ENCODE results near the gene AIF1.
"Not testable (repeated sequence)": the region's sequence is repeated elsewhere in the genome, so short reads cannot be mapped to it uniquely, and the experiment has no call there.

Gene AIF1

GRCh38 chr6:31580807-31581433 lies 34.1 kb upstream of the AIF1 start:
- DNase-seq (ENCODE audit: low read depth): peak; percentile 88

- no peak for DNase-seq (ENCODE audit: low read depth)
These were observed 33.4 kb upstream of the AIF1 start for GRCh38 chr6:31581434-31582229.

GRCh38 chr6:31582230-31582643 lies 32.8 kb upstream of the AIF1 start, which contains the start of gene LTB:
LTB (minus strand) TSS chr6:31582424; CDS start chr6:31582417, 7 bp downstream.
- peak; percentile 63 for DNase-seq (ENCODE audit: low read depth)

GRCh38 chr6:31585491-31585890 lies 29.5 kb upstream of the AIF1 start:
- DNase-seq (ENCODE audit: low read depth): no peak

GRCh38 chr6:31586008-31586407 lies 29.0 kb upstream of the AIF1 start, which contains the start of gene LST1:
LST1 (plus strand) TSS chr6:31586277; CDS start chr6:31587300, 1,023 bp downstream.
- DNase-seq (ENCODE audit: low read depth): no peak

- DNase-seq (ENCODE audit: low read depth): no peak
These were observed 28.3 kb upstream of the AIF1 start for GRCh38 chr6:31586599-31587281.

GRCh38 chr6:31587791-31588777 lies 26.9 kb upstream of the AIF1 start:
- DNase-seq (ENCODE audit: low read depth): no peak

GRCh38 chr6:31588871-31589650 lies 26.0 kb upstream of the AIF1 start:
- DNase-seq (ENCODE audit: low read depth): no peak

GRCh38 chr6:31590691-31591090 lies 24.3 kb upstream of the AIF1 start:
- not testable (repeated sequence) for DNase-seq (ENCODE audit: low read depth)

GRCh38 chr6:31592396-31592771 lies 22.6 kb upstream of the AIF1 start:
- no peak for DNase-seq (ENCODE audit: low read depth)

GRCh38 chr6:31597006-31597405 lies 18.0 kb upstream of the AIF1 start:
- DNase-seq (ENCODE audit: low read depth): no peak

- no peak for DNase-seq (ENCODE audit: low read depth)
These were observed 7.7 kb upstream of the AIF1 start for GRCh38 chr6:31607317-31607716.

GRCh38 chr6:31609519-31610406 lies 5.3 kb upstream of the AIF1 start:
- DNase-seq (ENCODE audit: low read depth): no peak

- DNase-seq (ENCODE audit: low read depth): no peak
These were observed 4.1 kb upstream of the AIF1 start for GRCh38 chr6:31610968-31611367.

- DNase-seq (ENCODE audit: low read depth): no peak
These were observed 887 bp upstream of the AIF1 start for GRCh38 chr6:31614075-31614619.

GRCh38 chr6:31615748-31616147 lies 714 bp downstream of the AIF1 start:
- no peak for DNase-seq (ENCODE audit: low read depth)

- DNase-seq (ENCODE audit: low read depth): no peak
These were observed 2.0 kb downstream of the AIF1 start for GRCh38 chr6:31617010-31617409.

GRCh38 chr6:31619805-31620585 lies 5.0 kb downstream of the AIF1 start:
- DNase-seq (ENCODE audit: low read depth): peak; percentile 96
